Ovary (tissue), 9 donors: ENCODE measurements around the gene RETN. TPM values are rescaled to one million over a fixed set of nuclear protein-coding genes. Genes with fewer than 3 reads are reported as not detected.
A peak's percentile ranks its signal among the peaks of the same experiment; 100 is the strongest.

Experiments used
- DNase-seq, 5 donors: peaks; one replicate each; pipeline ENCODE4 v3.0.0-alpha.2; 2019 to 2020
- H3K27ac ChIP-seq, 2 donors: fragments of 200-600 bp; one replicate each; pipeline versions ENCODE4 v1.5.1 to v1.8.0; 2019 to 2022
- H3K27me3 ChIP-seq: fragments of 200-600 bp; one replicate; pipeline ENCODE4 v1.8.0; 2022
- H3K36me3 ChIP-seq: fragments of 200-600 bp; sonication (generic); one replicate; pipeline ENCODE4 v1.5.1; 2019
- H3K4me1 ChIP-seq: one replicate; pipeline ENCODE4 v1.8.1; 2013; ENCODE audit warnings: mild to moderate bottlenecking, moderate library complexity; ENCODE audit not compliant: insufficient read depth
- H3K4me3 ChIP-seq: fragments of 200-600 bp; sonication (generic); one replicate; pipeline ENCODE4 v1.5.1; 2017
- H3K9me3 ChIP-seq, 2 donors: fragments of 200-600 bp in 1 of 2; sonication (generic) in 1 of 2; one replicate each; pipeline versions ENCODE4 v1.5.1 to v1.8.1; 2013 to 2019; ENCODE audit warnings: mild to moderate bottlenecking in 1 of 2, moderate library complexity in 1 of 2
- EP300 ChIP-seq: sonication (generic); formaldehyde crosslinking; IDR thresholded peaks from one replicate; pipeline ENCODE4 v1.6.1; 2017; ENCODE audit warnings: antibody characterized with exemption
- POLR2A ChIP-seq: fragments of 450-650 bp; IDR thresholded peaks from one replicate; pipeline ENCODE4 v1.6.1; 2017; ENCODE audit warnings: antibody characterized with exemption, mild to moderate bottlenecking, moderate library complexity
- WGBS, 3 donors: extraction: QIAGEN DNeasy Blood & Tissue Kit in 1 of 3; methylation state at CpG; one replicate each; pipeline versions ENCODE4 v1.1.5 to v1.1.7; 2013 to 2017; 5-methylcytosine and 5-hydroxymethylcytosine counted together
- intact Hi-C, 4 donors: fragments of 100-400 bp; cut with DNase I; formaldehyde crosslinking; loops; one replicate each; pipeline versions ENCODE4 v1.11.0 to v1.15.1; 2022 to 2023
- polyA plus RNA-seq, 2 donors: library from polyadenylated mRNA; stranded (reverse); fragments of 200-250 nt in 1 of 2; fragments of 350-450 nt in 1 of 2; fragmentation: Illumina TruSeq in 1 of 2; extraction: RNeasy Lipid Tissue Mini Kit (QIAGEN cat#74804) in 1 of 2; gene quantifications; one replicate each; pipeline ENCODE4 v1.2.3, GENCODE V29; 2013 to 2014
- total RNA-seq, 7 donors: library from RNA; depleted of rRNA in 2 of 7; stranded (reverse); fragments of >200 nt in 2 of 7; fragmentation: NEBNext Ultra II Directional in 3 of 7; extraction: Animal tissue kit (Norgen Biotek cat#: 25700) in 3 of 7; gene quantifications; one replicate each; pipeline versions ENCODE4 v1.1.0 to v1.2.4, GENCODE V29; 2016 to 2023
- TF ChIP-seq, protein P1 (sequence below), 3 donors: fragments of 450-650 bp in 2 of 3; fragments of 200-600 bp in 1 of 3; IDR thresholded peaks; one replicate each; pipeline versions ENCODE4 v1.5.1 to v1.8.0; 2016 to 2022; ENCODE audit warnings: antibody characterized with exemption in 3 of 3, mild to moderate bottlenecking in 1 of 3
- donor health status: DM: no; HTN: no; CAD: no; lungs with moderate emphysema.
- donor health status: DM: no; HTN: no; CAD: no.
- donor health status: Bipolar disorder and iron deficiency.
- donor health status: DM: yes; HTN: yes; CAD: no.
- donor health status: DM: no; HTN: no; CAD: no.
- donor health status: DM: yes; HTN: yes; CAD: no.

Gene RETN
- total and polyA plus RNA-seq, 9 donors, result 0.46 to 0.52 (median 0.48) TPM; not detected in 6

DNA sequence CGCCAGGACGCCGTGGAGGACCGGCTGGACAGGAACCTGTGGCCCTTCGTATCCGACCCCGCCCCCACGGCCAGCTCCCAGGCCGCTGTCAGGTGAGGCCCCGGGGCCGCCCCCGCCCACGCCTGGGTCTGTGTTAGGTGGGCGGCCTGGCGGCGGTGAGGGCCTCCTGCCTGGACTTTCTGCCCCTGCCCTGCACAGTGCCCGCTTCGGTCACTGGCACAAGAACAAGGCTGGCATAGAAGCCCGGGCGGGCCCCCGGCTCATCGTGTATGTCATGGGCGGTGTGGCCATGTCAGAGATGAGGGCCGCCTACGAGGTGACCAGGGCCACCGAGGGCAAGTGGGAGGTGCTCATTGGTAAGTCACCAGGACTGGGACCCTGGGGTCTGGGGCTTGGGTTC is 21.7 kb upstream of the RETN start:
- Histone ChIP-seq H3K36me3 (no peaks in the 10 kb centered on the region), H3K27ac (no peak overlapping the region), H3K27me3 (no peaks in the 10 kb centered on the region), H3K9me3 (no peaks in the 10 kb centered on the region), H3K4me3 (no peak overlapping the region), H3K4me1 (no peaks in the 10 kb centered on the region)
- no peak for TF ChIP-seq POLR2A
- no peak for TF ChIP-seq EP300
- TF ChIP-seq, protein P1, sequence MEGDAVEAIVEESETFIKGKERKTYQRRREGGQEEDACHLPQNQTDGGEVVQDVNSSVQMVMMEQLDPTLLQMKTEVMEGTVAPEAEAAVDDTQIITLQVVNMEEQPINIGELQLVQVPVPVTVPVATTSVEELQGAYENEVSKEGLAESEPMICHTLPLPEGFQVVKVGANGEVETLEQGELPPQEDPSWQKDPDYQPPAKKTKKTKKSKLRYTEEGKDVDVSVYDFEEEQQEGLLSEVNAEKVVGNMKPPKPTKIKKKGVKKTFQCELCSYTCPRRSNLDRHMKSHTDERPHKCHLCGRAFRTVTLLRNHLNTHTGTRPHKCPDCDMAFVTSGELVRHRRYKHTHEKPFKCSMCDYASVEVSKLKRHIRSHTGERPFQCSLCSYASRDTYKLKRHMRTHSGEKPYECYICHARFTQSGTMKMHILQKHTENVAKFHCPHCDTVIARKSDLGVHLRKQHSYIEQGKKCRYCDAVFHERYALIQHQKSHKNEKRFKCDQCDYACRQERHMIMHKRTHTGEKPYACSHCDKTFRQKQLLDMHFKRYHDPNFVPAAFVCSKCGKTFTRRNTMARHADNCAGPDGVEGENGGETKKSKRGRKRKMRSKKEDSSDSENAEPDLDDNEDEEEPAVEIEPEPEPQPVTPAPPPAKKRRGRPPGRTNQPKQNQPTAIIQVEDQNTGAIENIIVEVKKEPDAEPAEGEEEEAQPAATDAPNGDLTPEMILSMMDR (IDR thresholded peaks at IDR 0.05), result no peak
- 84 to 92% (median 88%) methylated on average over 26 of the region's 26 CpGs for whole genome bisulfite sequencing, 3 donors
- no peak for DNase-seq
- intact Hi-C loops, result loop anchor here in 1 of 4 donors (10.0 kb wide), 1 partner anchor 158 kb away; no protein-coding TSS in a partner anchor

DNA sequence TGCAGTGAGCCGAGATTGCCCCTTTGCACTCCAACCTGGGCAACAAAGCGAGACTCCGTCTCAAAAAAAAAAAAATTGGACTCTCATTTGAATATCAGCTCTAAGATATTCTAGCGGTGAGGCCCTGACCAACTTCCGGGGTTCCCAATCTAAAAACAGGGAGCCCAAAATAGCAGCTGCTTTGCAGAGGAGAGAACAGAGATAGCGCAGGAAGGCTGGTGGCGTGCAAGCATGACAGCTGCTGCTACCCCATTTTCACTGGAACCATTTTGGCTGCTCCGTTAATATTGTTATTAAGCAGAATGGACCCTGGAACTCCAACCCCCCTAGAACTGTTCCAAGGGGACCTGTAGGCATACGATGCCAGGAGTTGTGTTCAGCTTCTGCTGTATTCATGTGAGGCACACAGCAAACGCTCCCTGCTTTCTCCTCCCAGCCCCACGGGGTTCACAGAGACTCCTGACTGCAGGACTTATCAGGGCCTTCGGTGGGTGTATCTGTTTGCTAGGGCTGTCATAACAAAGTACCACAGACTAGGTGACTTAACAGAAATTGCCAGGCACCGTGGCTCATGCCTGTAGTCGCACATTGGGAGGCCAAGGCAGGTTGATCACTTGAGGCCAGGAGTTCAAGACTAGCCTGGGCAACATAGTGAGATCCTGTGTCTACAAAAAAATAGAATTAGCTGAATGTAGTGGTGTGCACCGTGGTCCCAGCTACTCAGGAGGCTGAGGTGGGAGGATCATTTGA is 20.4 kb upstream of the RETN start:
- Histone ChIP-seq H3K27ac (no peak overlapping the region), H3K4me1 (no peaks in the 10 kb centered on the region), H3K4me3 (no peak overlapping the region), H3K9me3 (no peaks in the 10 kb centered on the region), H3K36me3 (no peaks in the 10 kb centered on the region), H3K27me3 (no peaks in the 10 kb centered on the region)
- 64 to 85% (median 68%) methylated on average over 15 of the region's 15 CpGs for WGBS, 3 donors
- intact Hi-C loops, result loop anchor here in 1 of 4 donors (10.0 kb wide), 1 partner anchor 156 kb away; no protein-coding TSS in a partner anchor
- DNase-seq, result no peak
- TF ChIP-seq POLR2A, result no peak

DNA sequence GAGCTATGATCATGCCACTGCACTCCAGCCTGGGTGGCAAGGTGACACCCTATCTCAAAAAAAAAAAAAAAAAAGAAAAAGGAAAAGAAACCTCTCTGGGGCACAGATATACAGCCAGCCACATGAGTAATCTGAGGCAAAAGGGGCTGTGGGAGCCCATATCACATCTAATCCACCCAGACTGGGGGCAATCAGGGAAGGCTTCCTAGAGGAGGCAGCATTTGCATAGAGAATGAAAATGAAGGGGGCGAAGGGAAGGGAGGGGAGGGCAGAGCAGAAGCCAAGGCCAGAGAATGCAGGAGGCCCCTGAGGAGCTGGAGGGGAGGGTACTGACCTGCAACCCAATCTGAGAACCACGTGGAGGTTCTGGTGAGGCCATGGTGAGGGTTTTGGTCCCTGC is 18.7 kb upstream of the RETN start:
- Histone ChIP-seq H3K27ac (no peak overlapping the region), H3K27me3 (no peaks in the 10 kb centered on the region), H3K9me3 (no peaks in the 10 kb centered on the region), H3K4me1 (no peaks in the 10 kb centered on the region), H3K4me3 (no peak overlapping the region), H3K36me3 (no peaks in the 10 kb centered on the region)
- 19 to 47% (median 42%) methylated on average over 2 of the region's 2 CpGs for WGBS, 3 donors
- intact Hi-C loops, result loop anchor here in 1 of 4 donors (5.0 kb wide), 1 partner anchor 152 kb away; no protein-coding TSS in a partner anchor
- TF ChIP-seq EP300 (no peak), POLR2A (no peak)
- TF ChIP-seq, protein P1 (IDR thresholded peaks at IDR 0.05), result no peak
- no peak for DNase-seq

DNA sequence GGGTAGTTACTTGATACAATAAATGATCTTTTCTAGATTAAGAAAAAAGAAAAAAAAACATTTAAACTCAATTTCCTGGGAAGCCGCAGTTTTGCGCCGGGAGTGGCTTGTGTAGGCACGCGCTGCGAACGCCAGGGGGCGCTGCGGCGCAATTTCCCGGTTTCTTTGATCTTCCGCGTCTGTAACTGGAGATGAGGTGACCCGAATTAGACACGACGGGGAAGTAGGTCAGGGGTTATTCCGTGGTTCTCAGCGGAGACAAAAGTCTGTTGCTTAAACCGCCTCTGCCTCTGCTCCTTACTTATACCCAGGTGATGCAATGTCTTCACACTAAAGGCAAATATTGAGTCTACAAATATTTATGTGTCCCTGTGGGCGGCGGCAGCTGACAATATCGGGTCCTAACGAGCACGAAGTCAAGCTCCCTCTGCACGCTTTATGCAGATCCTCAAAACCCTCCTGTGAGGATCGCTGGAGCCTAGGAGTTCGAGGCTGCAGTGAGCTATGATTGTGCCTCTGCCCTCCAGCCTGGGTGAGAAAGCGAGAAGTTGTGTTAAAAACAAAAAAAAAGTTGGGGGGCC is 16.7 kb upstream of the RETN start:
- intact Hi-C loops, result loop anchor here in 1 of 4 donors (5.0 kb wide), 1 partner anchor 150 kb away; no protein-coding TSS in a partner anchor
- H3K9me3 ChIP-seq, result no peaks in the 10 kb centered on the region
- H3K36me3 ChIP-seq, result no peaks in the 10 kb centered on the region
- H3K4me3 ChIP-seq, result no peak overlapping the region
- H3K27me3 ChIP-seq, result no peaks in the 10 kb centered on the region
- no peak overlapping the region for H3K27ac ChIP-seq
- no peaks in the 10 kb centered on the region for H3K4me1 ChIP-seq
- TF ChIP-seq, protein P1 (IDR thresholded peaks at IDR 0.05), result peak; percentile 82 to 90 (median 84)
- TF ChIP-seq EP300, result no peak
- DNase-seq, result peak; percentile 60 to 89 (median 81)
- WGBS, 3 donors, result 3 to 5% (median 5%) methylated on average over 28 of the region's 28 CpGs

DNA sequence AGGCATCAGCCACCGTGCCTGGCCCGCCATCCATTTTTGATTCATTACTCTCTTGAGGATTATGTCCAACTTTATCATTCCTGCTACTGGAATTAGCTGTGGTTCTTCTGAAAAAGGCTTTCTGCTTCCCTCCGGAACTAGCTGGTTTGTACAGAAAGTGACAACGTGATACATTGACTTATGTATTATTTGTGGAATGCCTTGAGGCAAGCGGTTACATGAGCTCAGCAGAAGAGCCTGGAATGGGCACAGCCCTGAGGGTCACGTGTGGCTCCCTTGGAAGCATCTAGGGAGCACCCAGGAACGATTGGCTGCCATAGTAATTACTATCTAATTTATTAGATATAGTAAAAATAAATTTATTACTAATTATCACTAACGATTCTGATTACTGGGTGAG is 14.4 kb upstream of the RETN start:
- no peaks in the 10 kb centered on the region for H3K27me3 ChIP-seq
- H3K4me3 ChIP-seq, result no peak overlapping the region
- TF ChIP-seq POLR2A (no peak), EP300 (no peak)
- TF ChIP-seq, protein P1 (IDR thresholded peaks at IDR 0.05), result no peak
- H3K4me1 ChIP-seq, result no peaks in the 10 kb centered on the region
- H3K27ac ChIP-seq, result no peak overlapping the region
- no peak for DNase-seq
- no peaks in the 10 kb centered on the region for H3K36me3 ChIP-seq
- no peaks in the 10 kb centered on the region for H3K9me3 ChIP-seq
- WGBS, 3 donors, result 43 to 50% (median 45%) methylated on average over 8 of the region's 8 CpGs
- intact Hi-C loops, result loop anchor here in 1 of 4 donors (5.0 kb wide), 1 partner anchor 148 kb away; no protein-coding TSS in a partner anchor
